HEK293T (cell line): ENCODE results near the gene KREMEN2.

Source experiments
- FOXA1 ChIP-seq: fragments of 450-650 bp; IDR thresholded peaks from 2 replicates; pipeline ENCODE4 v1.6.1; 2016; ENCODE audit warnings: mild to moderate bottlenecking
- FOXM1 ChIP-seq: fragments of 450-650 bp; IDR thresholded peaks from 2 replicates; pipeline ENCODE4 v1.6.1; 2017; ENCODE audit warnings: mild to moderate bottlenecking, borderline replicate concordance
- LEF1 ChIP-seq: fragments of 450-650 bp; IDR thresholded peaks from 2 replicates; pipeline ENCODE4 v1.6.1; 2017; ENCODE audit warnings: mild to moderate bottlenecking, borderline replicate concordance
- SP1 ChIP-seq: fragments of 450-650 bp; IDR thresholded peaks from 2 replicates; pipeline ENCODE4 v1.6.1; 2017
- TF ChIP-seq, protein P1 (sequence below): fragments of 450-650 bp; IDR thresholded peaks from 2 replicates; pipeline ENCODE4 v1.6.1; 2016

DNA sequence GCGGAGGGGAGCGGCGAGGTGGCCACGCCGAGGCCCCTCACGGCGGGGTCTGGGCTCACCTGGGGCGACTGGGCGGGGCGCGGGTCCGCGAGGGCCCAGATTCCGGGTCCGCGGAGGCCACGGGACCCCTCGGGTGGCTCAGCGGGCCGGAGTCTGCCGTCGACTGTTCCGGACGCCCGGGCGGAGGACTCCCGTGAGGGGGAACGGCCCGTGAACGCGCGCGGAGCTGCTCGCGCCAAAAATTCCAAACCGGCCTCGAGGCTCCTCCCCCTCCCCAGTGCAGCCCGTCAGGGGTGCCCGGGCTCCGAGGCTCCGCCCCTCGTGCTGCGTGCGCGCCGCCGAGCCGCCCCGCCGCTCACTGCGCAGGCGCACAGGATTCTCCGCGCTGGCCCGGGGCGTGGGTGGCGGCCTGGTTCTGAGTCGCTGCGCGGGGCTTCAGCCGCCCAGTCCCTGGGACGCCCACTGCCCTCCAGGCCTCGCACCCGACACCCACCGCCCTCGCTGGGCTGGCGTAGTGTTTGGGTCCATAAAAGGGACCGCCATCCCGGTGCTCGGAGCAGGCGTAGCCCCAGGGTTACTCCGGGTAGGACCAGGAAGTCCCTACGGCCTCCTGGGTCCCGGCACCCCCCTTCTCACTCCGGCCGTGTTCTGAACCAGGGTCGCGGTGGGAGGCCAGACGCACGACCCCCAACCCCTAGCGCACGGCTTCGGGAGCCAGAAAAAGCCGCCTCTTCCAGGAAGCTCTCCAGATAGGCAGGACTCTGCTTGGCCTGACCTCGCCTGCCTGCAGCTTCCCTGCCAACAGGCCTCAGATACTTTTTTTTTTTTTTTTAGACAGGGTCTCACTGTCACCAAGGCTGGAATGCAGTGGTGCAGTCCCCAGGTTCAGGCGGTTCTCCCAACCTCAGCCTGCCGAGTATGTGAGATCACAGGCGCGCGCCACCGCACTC lies 16.4 kb downstream of the KREMEN2 start, which contains the start of gene PKMYT1:
- no peak for TF ChIP-seq SP1
- no peak for TF ChIP-seq FOXA1
- TF ChIP-seq, protein P1, sequence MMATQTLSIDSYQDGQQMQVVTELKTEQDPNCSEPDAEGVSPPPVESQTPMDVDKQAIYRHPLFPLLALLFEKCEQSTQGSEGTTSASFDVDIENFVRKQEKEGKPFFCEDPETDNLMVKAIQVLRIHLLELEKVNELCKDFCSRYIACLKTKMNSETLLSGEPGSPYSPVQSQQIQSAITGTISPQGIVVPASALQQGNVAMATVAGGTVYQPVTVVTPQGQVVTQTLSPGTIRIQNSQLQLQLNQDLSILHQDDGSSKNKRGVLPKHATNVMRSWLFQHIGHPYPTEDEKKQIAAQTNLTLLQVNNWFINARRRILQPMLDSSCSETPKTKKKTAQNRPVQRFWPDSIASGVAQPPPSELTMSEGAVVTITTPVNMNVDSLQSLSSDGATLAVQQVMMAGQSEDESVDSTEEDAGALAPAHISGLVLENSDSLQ: no peak
- no peak for TF ChIP-seq FOXM1
- no peak for TF ChIP-seq LEF1
